Kidney capillary endothelial cell (primary cell): ENCODE results near the gene ZNF474.
"Not testable (repeated sequence)": the region's sequence is repeated elsewhere in the genome, so short reads cannot be mapped to it uniquely, and the experiment has no call there.

Source experiments
- DNase-seq: peaks from one replicate; pipeline ENCODE4 v3.0.0-alpha.2; 2018; ENCODE audit warnings: low spot score

Gene ZNF474

DNA sequence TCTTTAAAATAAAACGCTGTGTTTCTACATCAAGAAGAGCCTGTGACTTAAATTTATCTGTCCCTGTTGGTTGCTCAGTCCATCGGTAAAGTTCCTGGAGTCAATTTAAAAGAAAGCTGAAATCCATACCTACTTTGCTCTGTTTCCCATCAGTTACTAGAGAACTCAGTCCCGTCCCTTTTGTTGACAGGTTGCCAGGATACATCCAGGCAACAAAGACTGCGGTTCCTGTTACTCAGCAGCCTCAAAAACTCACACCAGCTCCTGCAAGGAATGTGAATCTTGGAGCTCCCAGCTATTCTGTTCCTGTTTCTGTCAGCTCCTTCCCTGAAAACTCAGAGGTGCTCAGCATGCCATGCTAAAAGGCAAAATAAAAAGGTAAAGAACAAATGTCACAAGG, at the start of gene ZNF474:
Gene ZNF474 (plus strand): TSS at position 241 of the 400 bp plus-strand sequence. CDS start 22,445 bp downstream, outside the sequence.
- peak; percentile 69 for DNase-seq

DNA sequence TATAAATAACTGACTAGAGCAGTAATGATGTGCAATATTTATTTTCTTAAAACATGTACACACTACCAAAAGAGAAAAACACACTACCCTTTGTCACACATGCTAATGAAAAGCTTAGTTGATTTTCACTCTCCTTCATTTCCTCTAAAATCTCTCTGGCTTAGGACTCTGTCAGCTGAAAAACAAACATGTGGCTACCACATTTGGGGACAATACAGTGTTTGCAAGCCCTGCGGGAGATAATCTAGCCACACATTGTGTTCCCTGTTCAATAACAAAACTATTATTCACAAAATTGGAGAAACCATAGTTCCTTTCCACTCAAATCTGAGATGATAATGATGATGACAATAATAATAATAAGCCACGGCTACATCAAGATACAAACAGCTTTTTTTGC, 47.8 kb upstream of the ZNF474 start:
- no peak for DNase-seq

DNA sequence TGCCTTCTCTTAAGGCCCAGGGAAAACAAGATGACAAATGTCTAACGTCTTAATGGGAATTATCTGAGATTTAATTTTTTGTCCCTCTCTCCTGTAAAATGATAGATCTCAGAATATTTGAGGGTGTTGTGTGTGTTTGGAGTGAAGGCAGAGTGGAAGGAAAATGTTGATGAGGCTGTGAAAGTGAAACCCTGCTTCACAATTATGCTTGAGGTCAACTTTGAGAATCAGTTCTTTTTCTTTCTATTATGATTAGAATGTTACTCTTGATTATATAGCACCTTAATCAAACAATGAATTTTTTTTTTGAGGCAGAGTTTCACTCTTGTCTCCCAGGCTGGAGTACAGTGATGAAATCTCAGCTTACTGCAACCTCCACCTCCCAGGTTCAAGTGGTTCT, 45.8 kb upstream of the ZNF474 start:
- no peak for DNase-seq

DNA sequence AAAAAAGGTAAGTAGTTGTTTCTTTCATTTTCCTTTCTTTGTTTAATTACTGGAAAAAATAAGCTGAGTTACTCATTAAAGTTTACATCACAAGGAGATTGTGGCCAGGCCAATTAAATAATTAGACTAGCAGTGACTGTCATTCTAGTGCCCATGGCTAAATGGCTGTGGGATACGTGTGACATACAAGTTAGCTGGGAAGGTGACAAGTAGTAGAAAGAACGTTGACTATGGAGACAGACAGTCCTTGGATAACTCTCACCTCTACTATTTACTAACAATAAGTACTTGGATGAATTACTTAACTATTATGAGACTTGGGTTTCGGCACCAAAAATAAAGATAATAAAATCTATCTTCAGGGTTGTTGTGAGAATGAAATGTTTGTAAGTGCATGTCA, 44.3 kb upstream of the ZNF474 start:
- DNase-seq, result no peak

DNA sequence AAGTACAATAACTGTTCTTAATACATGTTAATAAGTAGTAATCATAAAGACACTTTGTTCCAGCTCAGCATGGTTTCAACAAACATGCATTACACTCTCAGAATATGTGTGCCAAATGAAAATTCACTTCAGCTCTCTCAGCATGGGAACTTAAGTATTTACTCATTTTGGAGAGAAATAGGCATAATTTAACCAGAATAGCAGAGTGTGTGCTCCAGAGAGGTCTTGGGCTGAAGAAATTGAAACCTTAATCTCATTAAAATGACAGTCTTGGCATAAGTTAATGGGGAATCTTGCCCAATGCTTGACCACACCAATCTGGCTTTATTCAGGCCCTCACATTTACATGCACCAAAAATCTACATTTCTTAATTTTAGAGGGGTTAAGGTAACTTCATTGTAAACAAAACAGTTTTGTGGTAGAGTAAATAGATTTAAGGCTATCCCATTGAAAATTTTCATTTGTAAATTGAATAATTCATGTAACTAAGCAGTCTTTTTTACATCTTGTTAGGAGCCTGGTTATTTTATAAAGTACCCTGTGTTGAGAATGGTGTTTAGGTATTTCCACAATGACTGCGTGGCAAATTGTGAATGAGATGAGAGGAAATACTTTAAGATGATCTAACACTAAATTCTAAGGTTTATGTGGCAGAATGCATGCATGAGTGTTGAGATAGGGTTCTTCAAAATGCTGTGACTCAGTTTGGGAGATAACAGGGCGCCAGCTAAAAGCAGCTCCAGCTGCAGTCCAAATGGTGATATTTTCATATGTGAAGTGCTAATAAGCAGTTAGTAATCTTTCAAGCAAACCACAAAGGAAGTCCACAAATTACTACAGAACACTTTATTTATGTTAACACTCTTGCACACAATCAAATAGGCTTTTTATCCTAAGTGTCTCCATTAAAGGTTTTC, 40.0 kb upstream of the ZNF474 start:
- peak; percentile 6 for DNase-seq

DNA sequence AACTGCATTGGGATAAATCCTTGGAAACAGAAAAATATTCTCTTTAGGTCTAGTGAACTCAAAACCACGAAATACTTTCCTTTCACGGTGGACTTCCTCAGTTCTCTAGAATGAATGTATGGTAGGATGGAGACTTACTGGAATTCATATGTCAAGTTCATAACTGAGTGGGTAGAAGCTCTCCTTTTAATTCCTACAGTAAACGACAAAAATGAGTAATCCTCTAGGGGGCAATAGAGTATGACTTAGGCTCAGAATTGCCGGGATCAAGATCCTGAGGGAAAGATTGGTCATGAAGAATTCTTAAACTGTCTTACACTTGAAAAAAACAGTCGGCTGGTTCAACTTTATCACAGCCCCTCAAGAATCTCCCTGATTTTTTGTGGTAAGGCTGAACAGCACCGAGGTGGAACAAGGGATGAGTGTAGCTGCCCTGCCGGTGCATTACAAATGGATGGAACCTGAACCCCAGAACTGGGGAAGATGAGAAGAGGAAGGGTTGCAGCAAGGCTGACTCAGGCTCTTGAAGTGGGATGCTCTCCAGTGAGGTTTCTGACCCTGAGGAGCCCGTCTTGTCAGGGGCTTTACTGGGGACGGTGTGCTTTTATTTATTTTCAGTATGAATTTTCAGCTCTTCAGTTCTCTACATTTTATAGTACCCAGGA, 37.3 kb upstream of the ZNF474 start:
- peak; percentile 40 for DNase-seq

DNA sequence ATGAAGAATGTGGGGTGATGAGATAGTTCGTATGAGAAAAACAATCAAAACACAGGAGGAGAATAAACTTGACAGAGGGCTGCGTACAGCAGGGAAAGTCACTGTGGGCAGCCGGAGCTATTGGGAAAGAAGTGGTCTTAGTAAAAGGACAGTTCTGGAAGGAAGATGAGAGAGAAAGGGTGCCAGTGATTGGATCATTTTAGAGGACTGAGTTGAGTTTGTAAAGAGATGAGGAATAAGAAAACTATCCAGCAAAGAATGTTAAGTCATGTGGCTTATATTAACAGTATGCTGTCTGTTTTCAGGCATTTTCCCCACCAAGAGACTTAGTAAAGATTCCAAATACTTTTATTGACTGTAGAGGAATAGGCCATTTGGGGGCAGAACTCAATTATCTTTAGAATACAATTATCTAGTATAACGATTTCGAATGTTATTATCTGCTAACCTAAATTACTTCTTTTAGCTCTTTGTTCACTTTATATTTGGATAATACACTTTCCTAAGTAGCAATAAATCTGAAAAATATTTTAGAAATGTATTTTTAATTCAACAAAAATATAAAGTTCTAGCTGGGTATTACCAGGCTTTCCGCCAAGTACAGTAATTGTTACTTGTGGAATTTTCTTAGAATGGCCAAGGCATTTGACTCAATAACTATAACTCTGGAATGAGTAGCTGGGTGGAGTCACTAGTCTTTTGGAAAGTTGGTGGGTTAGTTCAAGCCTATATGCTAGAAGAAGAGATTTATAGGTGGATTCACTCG, 35.7 kb upstream of the ZNF474 start:
- no peak for DNase-seq

DNA sequence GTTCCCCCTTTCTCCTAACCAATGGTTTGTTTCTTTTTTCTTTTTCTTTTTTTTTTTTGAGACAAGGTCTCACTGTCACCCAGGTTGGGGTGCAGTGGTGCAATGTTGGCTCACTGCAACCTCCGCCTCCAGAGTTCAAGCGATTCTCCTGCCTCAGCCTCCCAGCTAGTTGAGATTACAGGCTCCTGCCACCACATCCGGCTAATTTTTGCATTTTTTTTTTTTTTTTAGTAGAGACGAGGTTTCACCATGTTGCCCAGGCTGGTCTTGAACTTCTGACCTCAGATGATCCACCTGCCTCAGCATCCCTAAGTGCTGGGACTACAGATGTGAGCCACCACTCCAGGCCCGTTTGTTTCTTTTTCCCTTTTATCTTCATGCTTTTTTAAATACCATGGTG, 35.1 kb upstream of the ZNF474 start:
- not testable (repeated sequence) for DNase-seq

DNA sequence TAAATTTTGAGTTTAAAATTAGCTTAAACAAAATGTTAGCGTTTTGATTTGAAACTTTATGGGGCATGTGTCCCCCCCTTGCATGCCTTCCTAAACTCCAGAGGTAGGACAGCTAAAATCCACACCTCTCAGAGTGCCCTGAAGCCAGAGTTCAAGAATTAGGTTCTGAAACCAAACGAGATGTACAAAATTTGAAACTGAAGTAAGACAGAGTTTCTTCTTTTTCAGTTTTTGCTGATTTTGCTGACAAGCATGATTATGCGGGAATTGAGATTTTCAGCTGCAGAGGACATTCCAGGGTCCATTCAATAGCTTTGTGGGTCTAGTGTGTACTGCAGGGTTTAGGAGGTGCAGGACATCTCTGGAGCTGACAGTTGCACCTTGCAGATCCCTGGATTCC, 34.2 kb upstream of the ZNF474 start:
- DNase-seq, result no peak

DNA sequence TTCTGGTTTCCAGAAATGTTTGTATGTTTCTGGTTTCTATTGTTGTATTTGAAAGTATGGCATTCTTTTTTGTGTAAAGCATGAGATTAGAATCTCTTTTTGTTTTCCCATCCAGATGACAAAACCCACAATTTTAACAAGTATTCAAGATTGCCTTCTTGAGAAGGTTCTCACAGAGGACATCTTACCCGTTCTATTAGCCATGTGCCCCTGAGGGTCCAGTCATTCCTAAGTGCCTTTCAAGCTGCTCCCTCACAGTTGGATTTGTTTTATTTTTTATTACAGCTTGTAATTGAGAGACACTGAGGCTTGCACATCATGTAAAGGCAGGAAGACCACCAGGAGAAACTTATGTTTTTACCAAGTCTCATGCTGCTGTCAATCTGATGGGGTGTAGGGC, 32.0 kb upstream of the ZNF474 start:
- DNase-seq, result no peak

DNA sequence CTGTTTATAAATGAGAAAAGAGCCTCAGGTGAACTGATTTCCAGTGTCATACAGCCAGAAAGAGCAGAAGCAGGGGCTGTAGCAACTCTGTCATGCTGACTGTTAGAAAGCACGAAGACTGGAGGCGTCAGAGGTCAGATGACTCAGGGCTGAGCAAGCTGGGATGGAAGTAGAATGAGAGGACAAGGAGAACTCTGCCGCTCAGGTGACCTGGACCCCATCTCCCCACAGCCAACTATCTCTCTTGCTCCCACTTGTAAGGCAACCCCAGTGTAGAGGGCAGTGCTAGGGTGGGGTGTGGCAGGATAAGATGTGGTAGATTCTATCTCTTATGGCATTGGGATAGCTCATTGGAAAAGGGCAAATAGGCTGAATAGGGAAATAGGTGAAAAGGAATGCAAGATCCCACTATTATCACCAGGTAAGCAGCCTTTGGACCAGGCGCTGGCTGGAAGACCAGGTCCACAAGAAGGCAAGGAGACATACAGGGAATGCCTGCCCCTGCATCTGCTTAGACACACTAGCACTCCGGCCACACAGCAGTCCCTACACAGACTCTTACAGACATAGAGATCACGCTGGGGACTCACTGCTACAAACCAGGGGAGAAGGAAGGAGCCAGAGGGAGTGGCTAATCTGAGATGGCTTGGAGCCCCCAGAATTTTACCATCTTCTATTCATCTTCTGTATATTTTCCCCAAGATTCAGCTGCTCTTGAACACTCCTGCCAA, 30.1 kb upstream of the ZNF474 start:
- peak; percentile 36 for DNase-seq

DNA sequence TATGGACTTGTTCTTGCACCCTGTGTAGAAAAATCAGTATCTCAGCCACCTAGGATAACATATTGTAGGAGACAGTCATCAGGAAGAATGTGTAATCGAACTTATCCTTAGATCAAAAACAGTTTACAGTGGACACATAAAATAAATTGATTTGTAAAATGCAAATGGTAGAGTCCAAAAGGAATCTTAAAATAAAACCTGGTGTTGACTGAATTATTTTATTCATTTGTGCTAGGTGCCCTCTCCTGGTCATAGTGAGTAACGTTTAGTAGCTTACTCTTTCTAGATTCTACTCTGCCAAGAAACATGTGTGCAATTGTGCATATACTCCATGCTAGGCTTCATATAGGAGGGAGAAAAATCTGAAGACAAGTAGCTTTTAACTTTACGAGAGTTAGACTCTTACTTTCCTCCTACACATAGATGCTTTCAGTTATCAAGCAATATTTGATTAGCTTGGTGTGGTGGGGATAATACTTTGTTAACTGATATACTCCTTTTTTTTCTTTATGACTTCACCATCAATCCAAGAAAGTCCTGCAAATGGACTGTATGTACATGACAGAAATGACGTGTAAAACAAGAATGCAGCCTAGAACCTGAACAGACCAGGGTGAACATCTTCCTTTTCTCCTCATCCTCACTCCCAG, 27.6 kb upstream of the ZNF474 start:
- DNase-seq, result peak; percentile 53

DNA sequence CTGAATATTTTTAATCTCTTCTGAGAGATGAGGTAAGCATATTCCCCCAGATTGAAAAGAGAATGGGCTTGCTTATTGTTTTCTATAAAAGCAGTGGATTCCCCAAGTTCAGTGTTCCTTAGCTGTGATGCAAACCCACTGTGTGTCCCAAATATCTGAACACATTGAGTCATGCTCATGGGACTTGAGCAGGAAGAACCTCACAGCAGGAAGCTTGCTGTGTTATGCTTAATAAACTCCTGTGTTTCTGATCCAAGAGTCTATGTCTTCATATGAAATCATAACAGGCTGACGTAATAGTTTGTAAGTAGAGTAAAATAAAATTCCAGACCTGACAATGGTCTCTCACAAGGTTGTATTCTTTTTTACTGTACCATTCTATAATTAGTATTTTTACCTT, 26.5 kb upstream of the ZNF474 start:
- peak; percentile 32 for DNase-seq

DNA sequence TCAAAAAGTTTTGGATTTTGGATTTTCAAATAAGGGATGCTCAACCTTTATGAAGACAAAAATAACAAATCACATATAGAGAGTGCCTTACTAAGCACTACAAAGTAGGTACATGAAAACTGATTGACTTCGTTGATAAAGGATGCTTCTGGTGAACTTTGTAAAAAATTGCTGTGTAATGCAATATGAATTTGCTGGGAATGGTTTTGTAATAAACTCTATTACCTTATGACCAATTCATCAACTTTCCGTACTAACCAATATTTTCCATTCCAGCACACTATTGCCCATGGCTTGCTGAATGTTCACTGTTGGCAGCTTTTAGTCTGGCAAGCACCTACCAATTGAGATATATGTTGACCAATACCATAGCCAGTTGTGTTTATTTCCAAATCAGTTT, 23.4 kb upstream of the ZNF474 start:
- DNase-seq, result no peak

DNA sequence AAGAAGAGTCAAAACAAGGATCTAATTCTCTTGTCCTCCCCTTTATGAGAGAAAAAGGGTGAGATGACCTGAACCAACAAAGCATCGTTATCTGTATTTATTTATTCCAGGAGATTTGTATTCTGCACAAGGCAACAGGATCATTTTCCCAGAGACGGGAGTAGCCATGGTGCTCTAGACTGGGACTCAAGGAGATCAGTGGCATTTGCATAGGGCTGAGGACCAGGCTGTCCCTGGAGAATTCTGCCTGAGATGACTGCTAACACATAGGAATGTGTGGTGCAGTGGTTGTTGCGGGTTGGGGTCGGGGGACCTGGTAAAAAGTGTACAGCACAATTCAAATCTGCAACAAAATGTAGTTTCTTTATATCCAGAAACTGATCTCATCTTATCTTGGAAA, 22.3 kb upstream of the ZNF474 start:
- DNase-seq, result no peak

DNA sequence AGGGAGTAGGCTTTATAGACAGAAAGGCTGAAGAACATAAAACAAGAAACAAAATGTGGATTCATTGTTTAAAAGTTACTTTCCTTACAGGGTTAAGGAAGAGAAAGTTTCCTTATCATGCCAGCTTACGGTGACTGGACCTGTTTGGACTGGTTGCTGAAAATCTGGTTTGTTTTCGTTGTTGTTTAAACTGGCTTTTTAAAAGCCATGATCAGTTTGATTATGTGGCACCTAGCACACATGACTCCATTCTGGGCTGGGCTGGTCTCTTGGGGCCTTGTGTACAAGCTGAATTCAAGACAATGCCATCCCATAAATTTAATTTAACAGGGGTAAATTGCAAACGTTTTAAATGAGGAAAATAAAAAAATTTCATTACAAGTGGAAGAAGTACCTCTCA, 18.4 kb upstream of the ZNF474 start:
- DNase-seq, result no peak

DNA sequence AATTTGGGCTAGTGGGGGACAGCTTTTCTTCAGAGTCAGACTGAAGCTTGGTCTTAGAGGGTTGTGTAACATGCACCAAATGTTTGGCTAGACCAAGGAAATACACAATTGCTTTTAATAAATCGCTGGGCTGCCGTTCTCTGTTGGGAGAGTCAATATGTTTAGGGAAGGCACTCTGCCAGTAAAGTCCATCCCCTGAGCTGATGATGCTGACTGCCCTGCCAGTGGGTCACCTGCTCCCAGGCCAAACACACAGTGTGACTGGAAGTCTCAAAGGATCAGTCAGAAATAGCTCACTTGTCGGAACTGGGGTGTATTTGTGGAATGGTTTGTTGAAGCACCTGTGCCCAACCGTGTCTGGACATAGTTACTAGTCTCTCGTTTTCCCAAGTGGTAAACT, 17.9 kb upstream of the ZNF474 start:
- DNase-seq, result no peak

DNA sequence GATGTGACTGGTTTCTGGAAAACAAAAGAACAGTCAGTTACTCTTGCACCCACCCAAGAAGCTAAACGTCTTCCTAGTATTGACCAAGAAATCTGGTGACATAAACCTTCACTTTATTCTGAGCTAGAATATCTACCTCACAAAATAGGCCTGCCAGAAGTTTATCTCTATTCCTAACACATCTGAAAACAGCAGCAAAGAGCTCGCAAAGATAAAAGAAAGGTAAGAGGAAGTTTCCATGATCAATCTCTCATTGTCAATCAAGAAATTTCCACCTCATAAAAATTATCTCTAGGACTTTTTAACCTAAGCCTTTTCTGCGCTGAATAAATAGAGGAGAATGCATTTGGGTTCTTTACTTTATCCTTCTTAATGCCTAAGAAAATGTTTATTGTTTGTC, 17.3 kb upstream of the ZNF474 start:
- DNase-seq, result no peak

DNA sequence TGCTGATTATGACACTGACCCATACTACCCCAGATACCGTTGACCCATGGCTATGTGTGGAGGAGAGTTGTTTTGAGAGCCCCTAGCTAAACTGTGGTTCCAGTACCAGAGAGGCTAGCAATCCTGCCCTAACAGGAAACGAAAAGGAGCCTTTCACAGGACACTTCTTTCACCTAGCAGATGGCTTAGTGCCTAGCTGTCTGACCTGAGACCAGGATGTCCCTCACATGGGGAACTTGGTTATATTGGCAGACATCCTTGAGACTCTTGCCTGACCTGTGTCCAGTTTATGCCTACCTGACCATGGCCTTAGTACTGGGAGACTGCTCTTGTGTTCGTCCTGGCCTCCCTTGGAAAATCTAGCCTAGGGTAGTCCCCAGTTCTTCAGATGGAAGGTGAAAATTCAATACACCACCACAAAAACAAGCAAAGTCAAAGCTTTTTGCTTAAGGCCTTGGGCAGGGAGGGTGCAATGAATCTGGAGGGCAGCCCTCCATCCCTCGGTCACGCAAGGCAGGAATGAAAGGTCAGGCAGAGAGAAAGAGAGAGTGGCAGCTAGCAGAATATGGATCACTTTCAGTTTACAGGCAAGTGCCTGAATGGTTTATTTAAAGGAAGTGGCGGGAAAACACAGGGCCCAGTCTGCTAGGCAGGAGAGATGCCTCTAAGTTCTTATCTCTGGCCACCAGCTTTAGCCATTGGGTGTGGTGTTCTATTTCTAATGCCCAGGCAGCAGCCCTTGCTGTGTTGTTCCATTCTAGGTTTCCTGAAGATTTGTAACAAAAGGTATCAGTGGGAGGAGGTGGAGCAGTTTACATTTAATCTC, 16.4 kb upstream of the ZNF474 start:
- DNase-seq, result no peak

DNA sequence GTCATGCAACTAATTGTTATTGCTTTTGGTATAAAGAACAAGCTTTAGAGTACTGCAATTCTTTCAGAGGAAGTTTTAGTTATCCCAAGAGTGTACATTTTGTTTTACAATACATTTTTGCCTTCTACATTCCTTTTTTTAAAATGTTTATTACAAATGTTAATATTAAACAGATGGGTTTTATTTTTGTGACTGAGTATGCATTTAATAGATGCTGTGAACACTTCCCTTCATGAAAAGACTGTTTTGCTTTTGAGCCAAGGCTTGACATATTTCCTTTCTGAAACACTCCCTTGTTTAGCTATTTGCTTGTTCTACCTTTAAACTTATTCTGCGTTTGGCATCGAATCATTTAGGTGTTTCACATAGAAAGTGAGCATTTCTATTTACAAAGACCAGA, 14.8 kb upstream of the ZNF474 start:
- DNase-seq, result no peak
